PC-9 (cell line): ENCODE data around the gene SH3TC1.

Experiments
- EZH2 ChIP-seq: fragments of 200-600 bp; sonication (generic); IDR thresholded peaks from 2 replicates; pipeline ENCODE4 v1.8.0; 2017; ENCODE audit warnings: antibody characterized with exemption, low read depth
- TF ChIP-seq, protein P1 (sequence below): fragments of 200-600 bp; sonication (generic); conservative IDR thresholded peaks from 2 replicates; pipeline ENCODE4 v1.6.1; 2017; ENCODE audit warnings: mixed run types, antibody characterized with exemption, mild to moderate bottlenecking, moderate library complexity

DNA sequence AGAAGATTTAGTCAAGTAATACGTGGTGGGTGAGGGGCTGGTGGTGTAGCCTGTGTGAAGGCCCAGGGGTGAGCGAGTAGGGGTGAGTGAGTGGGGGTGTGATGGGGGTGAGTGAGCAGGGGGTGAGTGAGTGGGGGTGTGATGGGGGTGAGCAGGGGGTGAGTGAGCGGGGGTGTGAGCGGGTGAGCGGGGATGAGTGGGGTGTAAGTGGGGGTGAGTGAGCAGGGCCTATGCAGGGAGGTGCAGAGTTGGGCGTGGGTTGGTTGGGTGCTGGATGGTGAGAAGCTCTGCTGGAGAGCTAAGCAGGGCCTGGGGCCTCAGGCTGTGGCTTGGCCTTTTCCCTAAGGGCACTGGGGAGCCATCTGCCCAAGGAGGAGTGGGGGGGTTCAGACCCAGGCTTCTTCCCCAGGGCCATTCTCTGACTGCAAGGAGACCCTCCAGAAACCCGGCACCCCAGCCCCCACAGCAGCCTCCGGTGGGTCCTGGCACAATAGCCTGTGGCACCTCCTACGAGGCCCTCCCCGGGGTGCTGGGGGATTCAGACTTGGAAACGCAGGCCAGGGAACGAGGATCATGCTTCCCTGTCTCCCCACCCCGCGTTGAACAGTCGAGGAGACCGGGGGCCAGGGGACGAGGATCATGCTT lies 30.4 kb downstream of the SH3TC1 start:
- TF ChIP-seq, protein P1, sequence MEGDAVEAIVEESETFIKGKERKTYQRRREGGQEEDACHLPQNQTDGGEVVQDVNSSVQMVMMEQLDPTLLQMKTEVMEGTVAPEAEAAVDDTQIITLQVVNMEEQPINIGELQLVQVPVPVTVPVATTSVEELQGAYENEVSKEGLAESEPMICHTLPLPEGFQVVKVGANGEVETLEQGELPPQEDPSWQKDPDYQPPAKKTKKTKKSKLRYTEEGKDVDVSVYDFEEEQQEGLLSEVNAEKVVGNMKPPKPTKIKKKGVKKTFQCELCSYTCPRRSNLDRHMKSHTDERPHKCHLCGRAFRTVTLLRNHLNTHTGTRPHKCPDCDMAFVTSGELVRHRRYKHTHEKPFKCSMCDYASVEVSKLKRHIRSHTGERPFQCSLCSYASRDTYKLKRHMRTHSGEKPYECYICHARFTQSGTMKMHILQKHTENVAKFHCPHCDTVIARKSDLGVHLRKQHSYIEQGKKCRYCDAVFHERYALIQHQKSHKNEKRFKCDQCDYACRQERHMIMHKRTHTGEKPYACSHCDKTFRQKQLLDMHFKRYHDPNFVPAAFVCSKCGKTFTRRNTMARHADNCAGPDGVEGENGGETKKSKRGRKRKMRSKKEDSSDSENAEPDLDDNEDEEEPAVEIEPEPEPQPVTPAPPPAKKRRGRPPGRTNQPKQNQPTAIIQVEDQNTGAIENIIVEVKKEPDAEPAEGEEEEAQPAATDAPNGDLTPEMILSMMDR, result no peak
- TF ChIP-seq EZH2, result no peak
